ENCODE results near the gene SUMO4. TPM values are rescaled to one million over a fixed set of nuclear protein-coding genes. Genes with fewer than 3 reads are reported as not detected.

Gene SUMO4
- total and polyA plus RNA-seq, 2 donors (not counting 1 experiment from before 2014, with no cell fraction given): 2.1 TPM; not detected in 1

- Histone ChIP-seq H3K4me1 (ENCODE audit: control insufficient read depth, extremely low read depth, insufficient read depth, low read length) (no peaks in the 10 kb centered on the region), H3K27ac (ENCODE audit: insufficient read depth, low read length) (no peak overlapping the region), H3K27me3 (ENCODE audit: control insufficient read depth, insufficient read depth, low read length) (no peaks in the 10 kb centered on the region), H3K9ac (ENCODE audit: insufficient read depth, low read length) (no peak overlapping the region), H3K4me3 (replicated peaks in 1 of 4; ENCODE audit: control extremely low read depth in 1 of 4, insufficient read depth in 1 of 4, low read depth in 3 of 4, low read length in 4 of 4) (no peak overlapping the region), H3K36me3 (ENCODE audit: control insufficient read depth, insufficient read depth, low read length) (no peaks in the 10 kb centered on the region), H4K20me1 (ENCODE audit: control insufficient read depth, extremely low read depth, insufficient read depth, low read length) (no peaks in the 10 kb centered on the region), H3K4me2 (ENCODE audit: extremely low read depth, insufficient read depth, low read length) (no peak overlapping the region), H3K9me3 (ENCODE audit: control insufficient read depth, insufficient read depth, low read depth, low read length) (no peaks in the 10 kb centered on the region), H2AFZ (ENCODE audit: low read length) (no peak overlapping the region), H3K79me2 (ENCODE audit: control insufficient read depth, insufficient read depth, low read length) (peaks cover 5% of the 10 kb centered on the region)
- TF ChIP-seq CTCF (conservative IDR thresholded peaks at IDR 0.05 in 1 of 2, IDR thresholded peaks at IDR 0.05 in 1 of 2; ENCODE audit: low read depth in 1 of 2, low read length in 2 of 2) (no peak), EZH2 (IDR thresholded peaks at IDR 0.05; ENCODE audit: low read length, missing control alignments) (no peak)
- peak in 1 of 2 donors; percentile 35 for DNase-seq (ENCODE audit: low read depth in 2 of 2)
Observed at GRCh38 chr6:149389509-149390297, 10.4 kb upstream of the SUMO4 start.

GRCh38 chr6:149392093-149392492 lies 8.0 kb upstream of the SUMO4 start:
- TF ChIP-seq CTCF (conservative IDR thresholded peaks at IDR 0.05 in 1 of 2, IDR thresholded peaks at IDR 0.05 in 1 of 2; ENCODE audit: low read depth in 1 of 2, low read length in 2 of 2) (no peak), EZH2 (IDR thresholded peaks at IDR 0.05; ENCODE audit: low read length, missing control alignments) (no peak)
- H3K9ac ChIP-seq (ENCODE audit: insufficient read depth, low read length): no peak overlapping the region
- H3K36me3 ChIP-seq (ENCODE audit: control insufficient read depth, insufficient read depth, low read length): no peaks in the 10 kb centered on the region
- no peaks in the 10 kb centered on the region for H4K20me1 ChIP-seq (ENCODE audit: control insufficient read depth, extremely low read depth, insufficient read depth, low read length)
- H3K4me2 ChIP-seq (ENCODE audit: extremely low read depth, insufficient read depth, low read length): no peak overlapping the region
- H3K4me1 ChIP-seq (ENCODE audit: control insufficient read depth, extremely low read depth, insufficient read depth, low read length): no peaks in the 10 kb centered on the region
- H3K4me3 ChIP-seq (replicated peaks in 1 of 4; ENCODE audit: control extremely low read depth in 1 of 4, insufficient read depth in 1 of 4, low read depth in 3 of 4, low read length in 4 of 4): no peak overlapping the region
- no peak overlapping the region for H3K27ac ChIP-seq (ENCODE audit: insufficient read depth, low read length)
- H3K9me3 ChIP-seq (ENCODE audit: control insufficient read depth, insufficient read depth, low read depth, low read length): no peaks in the 10 kb centered on the region
- H3K27me3 ChIP-seq (ENCODE audit: control insufficient read depth, insufficient read depth, low read length): no peaks in the 10 kb centered on the region
- no peak for DNase-seq (ENCODE audit: low read depth in 2 of 2)
- no peak overlapping the region for H2AFZ ChIP-seq (ENCODE audit: low read length)
- peaks cover 6% of the 10 kb centered on the region for H3K79me2 ChIP-seq (ENCODE audit: control insufficient read depth, insufficient read depth, low read length)

- no peak overlapping the region for H3K9ac ChIP-seq (ENCODE audit: insufficient read depth, low read length)
- no peak overlapping the region for H3K4me2 ChIP-seq (ENCODE audit: extremely low read depth, insufficient read depth, low read length)
Observed at GRCh38 chr6:149392535-149392934, 7.5 kb upstream of the SUMO4 start.

More at GRCh38 chr6:149392535-149392934, 7.5 kb upstream of the SUMO4 start:
- TF ChIP-seq EZH2 (IDR thresholded peaks at IDR 0.05; ENCODE audit: low read length, missing control alignments) (no peak), CTCF (conservative IDR thresholded peaks at IDR 0.05 in 1 of 2, IDR thresholded peaks at IDR 0.05 in 1 of 2; ENCODE audit: low read depth in 1 of 2, low read length in 2 of 2) (no peak)
- H3K36me3 ChIP-seq (ENCODE audit: control insufficient read depth, insufficient read depth, low read length): no peaks in the 10 kb centered on the region
- DNase-seq (ENCODE audit: low read depth in 2 of 2): no peak
- H2AFZ ChIP-seq (ENCODE audit: low read length): no peak overlapping the region
- no peaks in the 10 kb centered on the region for H3K4me1 ChIP-seq (ENCODE audit: control insufficient read depth, extremely low read depth, insufficient read depth, low read length)
- H3K4me3 ChIP-seq (replicated peaks in 1 of 4; ENCODE audit: control extremely low read depth in 1 of 4, insufficient read depth in 1 of 4, low read depth in 3 of 4, low read length in 4 of 4): no peak overlapping the region
- no peaks in the 10 kb centered on the region for H4K20me1 ChIP-seq (ENCODE audit: control insufficient read depth, extremely low read depth, insufficient read depth, low read length)
- no peaks in the 10 kb centered on the region for H3K27me3 ChIP-seq (ENCODE audit: control insufficient read depth, insufficient read depth, low read length)
- H3K27ac ChIP-seq (ENCODE audit: insufficient read depth, low read length): no peak overlapping the region
- no peaks in the 10 kb centered on the region for H3K9me3 ChIP-seq (ENCODE audit: control insufficient read depth, insufficient read depth, low read depth, low read length)
- peaks cover 6% of the 10 kb centered on the region for H3K79me2 ChIP-seq (ENCODE audit: control insufficient read depth, insufficient read depth, low read length)
